ENCODE data around the gene FLRT1. TPM values are rescaled to one million over a fixed set of nuclear protein-coding genes. Genes with fewer than 3 reads are reported as not detected.

Gene FLRT1
- total and polyA plus RNA-seq, 2 experiments from 2014 or later = 0.76 to 1.1 TPM

DNA sequence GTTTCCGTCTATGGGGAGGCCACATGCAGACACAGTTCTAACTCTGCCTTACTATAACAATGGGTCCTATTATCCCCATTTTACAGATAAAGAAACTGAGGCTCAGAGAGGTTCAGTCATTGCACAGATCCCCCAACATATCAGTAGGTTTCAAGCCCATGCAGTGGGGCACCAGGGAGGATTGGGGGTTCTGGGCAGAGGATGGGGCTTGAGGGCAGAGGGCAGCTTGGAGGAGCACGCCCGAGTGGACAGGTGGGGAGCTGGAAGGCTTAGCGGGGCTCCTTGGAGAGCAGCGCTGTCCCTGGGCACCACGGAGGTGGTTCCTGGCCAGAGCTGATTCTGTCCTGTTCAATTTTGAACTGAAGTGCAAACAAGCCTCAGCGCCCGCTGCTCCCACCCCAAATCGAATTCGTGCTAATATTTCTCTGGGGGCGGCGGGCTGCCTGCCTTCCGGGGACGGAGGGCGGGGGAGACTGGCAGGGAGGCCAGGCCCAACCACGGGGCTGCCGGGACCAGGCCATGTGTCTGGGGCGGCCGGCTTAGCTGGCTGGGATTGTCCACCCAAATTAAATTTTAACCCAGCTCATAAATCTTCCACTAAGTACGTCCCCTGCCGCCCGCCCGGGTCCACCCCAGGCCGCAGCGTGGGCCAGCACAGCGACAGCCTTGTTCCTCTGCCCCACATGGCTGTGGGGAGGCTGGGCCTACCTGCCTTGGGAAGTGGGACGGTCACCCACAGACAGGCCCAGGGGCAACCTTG lies 49.4 kb downstream of the FLRT1 start (continued):
- TF ChIP-seq POLR2AphosphoS5 (IDR thresholded peaks at IDR 0.05; ENCODE audit: low read depth) = no peak
- TF ChIP-seq REST (IDR thresholded peaks at IDR 0.05; ENCODE audit: unreplicated experiment) = no peak
- no peak for TF ChIP-seq ZNF331 (CRISPR knock-in tag; IDR thresholded peaks at IDR 0.05; ENCODE audit: low read depth)

Other genes with a start within 250 kb of the FLRT1 start
- gene SPINDOC, start 222.5 kb upstream of the FLRT1 start, total RNA-seq (2014; rRNA removed; shearing (Covaris generic)) = 65.5 and 84.7 TPM in 2 replicates
- gene SPINDOC, start 222.5 kb upstream of the FLRT1 start, polyA plus RNA-seq (2016; fragmentation: Nextera tagmentation; extraction: Ambion mirVana) = 9.4 and 12.9 TPM in 2 replicates
- gene MARK2, start 196.8 kb upstream of the FLRT1 start, total RNA-seq (2014; rRNA removed; shearing (Covaris generic)) = 42.6 and 45.9 TPM in 2 replicates
- 15.8 and 18.7 TPM in 2 replicates for gene MARK2, start 196.8 kb upstream of the FLRT1 start, polyA plus RNA-seq (2016; fragmentation: Nextera tagmentation; extraction: Ambion mirVana)
- 60.1 and 66.9 TPM in 2 replicates for gene RCOR2, start 118.8 kb upstream of the FLRT1 start, total RNA-seq (2014; rRNA removed; shearing (Covaris generic))
- gene RCOR2, start 118.8 kb upstream of the FLRT1 start, polyA plus RNA-seq (2016; fragmentation: Nextera tagmentation; extraction: Ambion mirVana) = 4.7 and 5.5 TPM in 2 replicates
- 24.6 and 26.8 TPM in 2 replicates for gene NAA40, start 96.9 kb upstream of the FLRT1 start, total RNA-seq (2014; rRNA removed; shearing (Covaris generic))
- gene NAA40, start 96.9 kb upstream of the FLRT1 start, polyA plus RNA-seq (2016; fragmentation: Nextera tagmentation; extraction: Ambion mirVana) = 10.1 and 12.1 TPM in 2 replicates
- gene COX8A, start 61.3 kb upstream of the FLRT1 start, total RNA-seq (2014; rRNA removed; shearing (Covaris generic)) = 385 and 427 TPM in 2 replicates
- gene COX8A, start 61.3 kb upstream of the FLRT1 start, polyA plus RNA-seq (2016; fragmentation: Nextera tagmentation; extraction: Ambion mirVana) = 483 and 516 TPM in 2 replicates
- 94.7 and 122 TPM in 2 replicates for gene OTUB1, start 49.5 kb upstream of the FLRT1 start, total RNA-seq (2014; rRNA removed; shearing (Covaris generic))
- gene OTUB1, start 49.5 kb upstream of the FLRT1 start, polyA plus RNA-seq (2016; fragmentation: Nextera tagmentation; extraction: Ambion mirVana) = 193 and 207 TPM in 2 replicates
- gene MACROD1, start 130.2 kb downstream of the FLRT1 start, total RNA-seq (2014; rRNA removed; shearing (Covaris generic)) = 22.2 and 33.0 TPM in 2 replicates
- gene MACROD1, start 130.2 kb downstream of the FLRT1 start, polyA plus RNA-seq (2016; fragmentation: Nextera tagmentation; extraction: Ambion mirVana) = 51.3 and 51.6 TPM in 2 replicates
- gene STIP1, start 150.2 kb downstream of the FLRT1 start, total RNA-seq (2014; rRNA removed; shearing (Covaris generic)) = 346 and 351 TPM in 2 replicates
- gene STIP1, start 150.2 kb downstream of the FLRT1 start, polyA plus RNA-seq (2016; fragmentation: Nextera tagmentation; extraction: Ambion mirVana) = 194 and 213 TPM in 2 replicates
- gene FERMT3, start 170.8 kb downstream of the FLRT1 start, total RNA-seq (2014; rRNA removed; shearing (Covaris generic)) = 0.43 and 1.5 TPM in 2 replicates
- 1.1 and 1.6 TPM in 2 replicates for gene FERMT3, start 170.8 kb downstream of the FLRT1 start, polyA plus RNA-seq (2016; fragmentation: Nextera tagmentation; extraction: Ambion mirVana)
- gene TRPT1, start 190.3 kb downstream of the FLRT1 start, total RNA-seq (2014; rRNA removed; shearing (Covaris generic)) = 36.9 and 40.6 TPM in 2 replicates
- gene TRPT1, start 190.3 kb downstream of the FLRT1 start, polyA plus RNA-seq (2016; fragmentation: Nextera tagmentation; extraction: Ambion mirVana) = 52.2 and 55.7 TPM in 2 replicates
- 35.1 and 67.0 TPM in 2 replicates for gene NUDT22, start 190.3 kb downstream of the FLRT1 start, total RNA-seq (2014; rRNA removed; shearing (Covaris generic))
- gene NUDT22, start 190.3 kb downstream of the FLRT1 start, polyA plus RNA-seq (2016; fragmentation: Nextera tagmentation; extraction: Ambion mirVana) = 31.1 and 33.9 TPM in 2 replicates
- gene DNAJC4, start 194.6 kb downstream of the FLRT1 start, total RNA-seq (2014; rRNA removed; shearing (Covaris generic)) = 7.7 and 10.5 TPM in 2 replicates
- 31.0 and 34.4 TPM in 2 replicates for gene DNAJC4, start 194.6 kb downstream of the FLRT1 start, polyA plus RNA-seq (2016; fragmentation: Nextera tagmentation; extraction: Ambion mirVana)
- 24.2 and 25.8 TPM in 2 replicates for gene VEGFB, start 198.7 kb downstream of the FLRT1 start, total RNA-seq (2014; rRNA removed; shearing (Covaris generic))
- 20.8 and 24.6 TPM in 2 replicates for gene VEGFB, start 198.7 kb downstream of the FLRT1 start, polyA plus RNA-seq (2016; fragmentation: Nextera tagmentation; extraction: Ambion mirVana)
- 31.4 and 35.0 TPM in 2 replicates for gene FKBP2, start 205.2 kb downstream of the FLRT1 start, total RNA-seq (2014; rRNA removed; shearing (Covaris generic))
- 201 and 221 TPM in 2 replicates for gene FKBP2, start 205.2 kb downstream of the FLRT1 start, polyA plus RNA-seq (2016; fragmentation: Nextera tagmentation; extraction: Ambion mirVana)
- 283 and 315 TPM in 2 replicates for gene PPP1R14B, start 211.0 kb downstream of the FLRT1 start, total RNA-seq (2014; rRNA removed; shearing (Covaris generic))
- 250 and 418 TPM in 2 replicates for gene PPP1R14B, start 211.0 kb downstream of the FLRT1 start, polyA plus RNA-seq (2016; fragmentation: Nextera tagmentation; extraction: Ambion mirVana)
- gene PLCB3, start 215.6 kb downstream of the FLRT1 start, total RNA-seq (2014; rRNA removed; shearing (Covaris generic)) = 89.8 and 103 TPM in 2 replicates
- gene PLCB3, start 215.6 kb downstream of the FLRT1 start, polyA plus RNA-seq (2016; fragmentation: Nextera tagmentation; extraction: Ambion mirVana) = 28.1 and 30.9 TPM in 2 replicates
- gene BAD, start 248.7 kb downstream of the FLRT1 start, total RNA-seq (2014; rRNA removed; shearing (Covaris generic)) = 45.8 and 46.4 TPM in 2 replicates
- 45.5 and 46.3 TPM in 2 replicates for gene BAD, start 248.7 kb downstream of the FLRT1 start, polyA plus RNA-seq (2016; fragmentation: Nextera tagmentation; extraction: Ambion mirVana)
- 32.5 and 35.6 TPM in 2 replicates for gene GPR137, start 249.9 kb downstream of the FLRT1 start, total RNA-seq (2014; rRNA removed; shearing (Covaris generic))
- gene GPR137, start 249.9 kb downstream of the FLRT1 start, polyA plus RNA-seq (2016; fragmentation: Nextera tagmentation; extraction: Ambion mirVana) = 16.3 and 17.7 TPM in 2 replicates